ENCODE results near the gene PRKCA.

DNA sequence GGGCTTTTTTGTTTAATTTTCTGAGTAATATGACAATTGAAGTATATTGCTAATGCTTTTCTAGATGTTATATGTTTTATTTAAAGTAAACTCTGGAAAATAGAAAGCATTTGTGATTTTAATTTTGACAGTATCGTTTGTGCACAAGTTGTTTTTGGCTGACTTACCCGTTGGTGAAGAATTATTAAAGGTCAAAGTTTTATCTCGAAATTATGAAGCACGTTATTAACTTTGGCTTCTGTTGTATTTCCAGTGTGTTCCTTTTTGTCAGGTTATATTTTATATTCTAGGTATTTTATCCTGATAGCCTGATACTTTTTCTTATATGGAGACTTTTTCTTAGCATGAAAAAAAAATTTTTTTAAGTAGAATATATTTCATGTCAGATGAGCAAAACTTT lies 16.8 kb downstream of the PRKCA start:
- TF ChIP-seq POLR2A (IDR thresholded peaks at IDR 0.05; ENCODE audit: low read depth, low read length) (no peak), POLR2AphosphoS5 (IDR thresholded peaks at IDR 0.05; ENCODE audit: low read depth, low read length) (no peak)
